CD4-positive, alpha-beta T cell treated with Interleukin-6 at 100 ng/mL for 8 hours (primary cell): ENCODE data around the gene SPART.
"Not testable (repeated sequence)": the region's sequence is repeated elsewhere in the genome, so short reads cannot be mapped to it uniquely, and the experiment has no call there.

Experiments
- DNase-seq: peaks from one replicate; pipeline ENCODE4 v3.0.0-alpha.2; 2020; ENCODE audit warnings: mixed read lengths, low spot score

Gene SPART

DNA sequence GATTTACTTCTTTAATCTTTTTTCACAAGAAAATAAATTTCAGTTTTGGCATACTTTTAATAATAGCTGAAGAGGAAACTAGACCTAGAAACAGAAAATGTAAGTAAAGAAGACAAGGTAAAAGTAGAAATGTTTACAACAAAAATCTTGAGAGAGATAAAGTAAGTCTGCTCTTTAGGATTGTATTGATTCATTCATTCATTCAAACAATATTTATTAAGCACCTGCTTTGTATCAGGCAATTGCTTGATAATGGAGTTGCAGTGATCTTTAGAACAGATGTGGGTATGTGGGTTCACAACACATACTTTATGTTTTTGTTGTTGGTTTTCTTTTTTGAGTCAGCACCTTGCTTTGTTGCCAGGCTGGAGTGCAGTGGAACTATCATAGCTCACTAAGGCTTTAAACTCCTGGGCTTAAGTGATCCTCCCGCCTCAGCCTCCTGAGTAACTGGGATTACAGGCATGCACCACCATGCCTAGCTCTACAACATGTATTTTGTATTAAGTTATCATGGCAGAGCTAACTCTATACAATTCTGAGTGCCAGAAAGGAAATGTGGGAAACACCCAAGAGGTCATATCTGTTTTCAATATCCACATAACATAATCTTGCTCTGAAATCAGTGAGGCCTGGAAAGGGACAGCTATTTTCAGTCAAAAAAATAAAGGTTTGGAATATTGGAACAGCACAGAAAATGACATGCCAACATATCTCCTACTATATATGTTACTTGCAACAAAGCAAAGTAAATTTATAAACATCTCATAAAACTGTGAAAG lies 8.8 kb upstream of the SPART start:
- DNase-seq = no peak

DNA sequence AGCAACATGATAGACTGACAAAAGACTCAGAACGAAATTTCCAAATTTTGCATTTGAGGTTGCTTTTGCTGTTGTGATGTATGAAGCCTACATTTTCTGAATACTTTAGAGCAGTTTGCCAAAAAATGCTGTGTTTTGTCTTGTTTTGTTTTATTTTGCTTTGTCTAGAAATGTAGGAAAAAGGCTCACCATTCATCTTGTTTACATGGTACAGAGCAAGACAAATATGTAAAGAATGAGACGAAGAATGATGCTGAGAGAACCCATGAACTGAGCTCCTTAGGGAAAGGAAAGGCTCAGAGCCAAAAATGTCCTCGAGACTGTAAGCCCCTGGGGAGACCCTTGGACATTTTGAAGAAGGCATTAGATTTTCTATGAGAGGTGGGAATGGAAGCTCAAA lies 6.8 kb upstream of the SPART start:
- DNase-seq = no peak

DNA sequence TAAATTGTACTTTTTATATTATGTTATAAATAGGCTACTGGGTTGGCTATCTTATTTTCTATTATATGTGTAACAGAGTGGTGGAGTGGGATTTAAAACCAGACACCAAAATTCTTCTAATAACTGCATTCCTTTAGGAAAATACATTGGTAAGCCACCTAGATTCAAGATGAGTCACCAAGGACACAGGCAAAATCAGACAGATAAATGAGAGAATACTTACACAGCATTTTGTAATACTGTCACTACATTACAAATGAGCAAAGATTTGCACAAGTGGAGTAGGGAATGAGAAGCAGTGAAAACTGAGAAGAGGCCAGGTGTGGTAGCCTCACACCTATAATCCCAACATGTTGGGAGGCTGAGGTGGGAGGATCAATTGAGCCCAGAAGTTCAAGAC lies 6.2 kb upstream of the SPART start:
- DNase-seq = no peak

- DNase-seq = no peak
Observed at GRCh38 chr13:36347531-36348210, 1.5 kb upstream of the SPART start.

DNA sequence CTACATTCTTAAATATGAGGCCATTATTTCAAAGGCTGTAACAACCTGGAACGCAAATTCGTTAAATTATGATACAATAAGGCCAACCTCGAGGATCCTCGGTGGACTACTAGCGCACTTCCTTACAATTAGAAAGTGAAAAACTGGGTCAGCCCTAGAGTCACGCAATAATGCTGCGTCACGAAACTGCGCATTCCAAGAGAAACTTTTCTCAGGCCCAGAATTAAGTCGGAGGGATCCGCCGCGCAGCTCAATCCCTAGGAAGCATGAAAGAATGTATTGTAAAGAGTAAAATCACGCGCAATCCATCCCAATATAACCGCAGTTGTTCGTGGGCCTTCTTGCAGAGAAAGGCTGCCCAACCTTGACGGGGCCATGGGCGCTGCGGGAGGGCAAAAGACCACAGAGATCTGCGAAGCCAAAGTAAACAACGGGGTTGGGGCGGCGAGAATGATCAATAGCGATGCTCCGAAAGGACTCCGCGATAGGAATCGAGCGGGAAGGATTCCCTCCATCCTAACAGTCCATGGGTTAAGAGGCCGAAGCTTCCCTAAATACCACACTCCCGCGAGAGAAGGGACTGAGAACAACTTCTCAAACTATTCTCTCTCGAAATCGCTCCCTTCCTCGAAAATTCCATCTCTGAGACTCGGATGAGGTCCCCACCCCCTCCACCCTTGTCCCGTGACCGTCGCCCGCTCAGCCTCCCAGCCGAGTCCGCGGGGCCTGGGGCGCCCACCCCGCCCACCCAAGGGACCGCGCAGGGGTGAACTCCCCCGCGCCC lies 564 bp downstream of the SPART start:
- DNase-seq = peak; percentile 24

DNA sequence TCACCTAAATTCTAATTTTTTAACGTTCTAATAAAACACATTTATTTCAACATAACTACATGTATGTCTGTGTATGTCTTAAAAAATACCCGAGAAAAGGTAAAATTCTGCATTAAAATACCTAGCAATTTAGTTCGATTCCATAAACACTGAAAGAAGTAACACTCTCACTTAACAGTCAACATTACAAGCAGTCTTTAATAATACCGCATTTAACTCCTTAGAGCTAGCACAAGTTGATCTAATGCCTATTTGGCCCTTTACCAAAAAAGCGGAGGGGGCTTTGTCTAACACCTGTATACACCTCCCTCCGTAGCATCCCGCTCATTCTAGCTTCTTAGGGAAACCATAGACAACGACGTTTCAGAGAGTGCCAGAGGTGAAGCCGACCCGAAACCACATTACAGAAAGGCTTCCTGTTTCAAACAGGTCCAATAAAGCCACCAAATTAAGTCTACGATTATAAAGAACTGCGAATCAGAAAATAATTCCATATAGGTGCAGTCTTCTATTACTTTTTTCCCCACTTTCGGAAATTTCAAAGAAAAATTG lies 1.2 kb downstream of the SPART start:
- peak; percentile 15 for DNase-seq

GRCh38 chr13:36344173-36344572 lies 2.0 kb downstream of the SPART start:
- no peak for DNase-seq

DNA sequence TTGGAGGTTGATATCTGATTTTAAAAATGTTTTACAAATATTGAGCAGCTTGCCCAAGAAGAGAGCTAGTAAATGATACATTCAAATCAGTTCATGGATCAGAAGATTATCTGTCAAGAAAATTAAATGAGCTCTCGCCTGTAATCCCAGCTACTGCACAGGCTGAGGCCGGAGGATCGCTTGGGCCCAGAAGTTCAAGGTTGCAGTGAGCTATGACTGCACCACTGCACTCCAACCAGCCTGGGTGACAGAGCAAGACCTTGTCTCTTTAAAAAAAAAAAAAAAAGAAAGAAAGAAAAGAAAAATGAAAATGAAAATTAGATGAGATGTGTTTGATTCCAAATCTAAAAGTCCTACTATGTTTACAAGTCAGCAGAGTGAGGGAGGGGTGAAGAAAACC lies 2.4 kb downstream of the SPART start:
- DNase-seq = no peak

- DNase-seq = no peak
Observed at GRCh38 chr13:36342715-36343114, 3.5 kb downstream of the SPART start.

GRCh38 chr13:36341718-36342117 lies 4.5 kb downstream of the SPART start:
- no peak for DNase-seq

DNA sequence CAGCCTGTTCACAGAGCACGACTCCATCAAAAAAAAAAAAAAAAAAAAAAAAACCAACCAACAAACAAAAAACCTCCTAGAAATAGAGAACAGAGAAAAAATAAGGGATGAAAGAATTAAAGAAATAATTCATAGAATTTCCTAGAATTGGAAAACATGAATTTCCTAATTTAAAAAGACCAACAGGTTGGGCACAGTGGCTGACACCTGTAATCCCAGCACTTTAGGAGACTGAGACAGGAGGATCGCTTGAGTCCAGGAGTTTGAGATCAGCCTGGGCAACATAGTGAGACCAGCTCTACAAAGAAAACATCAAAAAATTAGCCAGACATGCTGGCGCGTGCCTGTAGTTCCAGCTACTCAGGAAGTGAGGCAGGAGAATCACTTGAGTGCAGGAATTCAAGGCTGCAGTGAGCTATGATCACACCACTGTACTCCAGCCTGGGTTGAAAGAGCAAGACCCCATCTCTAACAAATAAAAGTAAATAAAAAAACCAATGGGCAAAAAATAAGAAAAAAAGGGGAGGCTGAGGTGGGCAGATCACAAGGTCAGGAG lies 6.5 kb downstream of the SPART start:
- DNase-seq = no peak

- no peak for DNase-seq
Observed at GRCh38 chr13:36337938-36338641, 8.1 kb downstream of the SPART start.

- DNase-seq = no peak
Observed at GRCh38 chr13:36332986-36333385, 13.2 kb downstream of the SPART start.

- not testable (repeated sequence) for DNase-seq
Observed at GRCh38 chr13:36332255-36332654, 13.9 kb downstream of the SPART start.

DNA sequence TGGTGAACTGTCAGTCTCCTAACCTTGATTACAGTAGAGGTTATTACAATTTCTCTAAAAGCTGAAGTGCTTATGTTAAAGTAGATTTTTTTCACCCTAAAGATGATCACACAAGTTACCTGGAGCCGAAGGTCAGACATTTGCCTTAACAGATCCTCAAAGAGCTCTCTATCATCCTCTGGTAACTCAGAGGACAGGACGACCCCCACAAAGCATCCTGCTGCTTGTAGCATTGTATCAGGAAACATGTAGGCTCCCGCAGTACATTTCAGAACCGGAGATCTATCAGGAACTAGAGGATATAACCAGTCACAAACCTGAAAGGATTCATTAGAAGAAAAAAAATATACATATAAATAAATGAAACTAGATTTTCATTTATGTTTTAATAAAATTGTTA lies 14.9 kb downstream of the SPART start:
- no peak for DNase-seq

- DNase-seq = no peak
Observed at GRCh38 chr13:36329361-36329760, 16.8 kb downstream of the SPART start.

DNA sequence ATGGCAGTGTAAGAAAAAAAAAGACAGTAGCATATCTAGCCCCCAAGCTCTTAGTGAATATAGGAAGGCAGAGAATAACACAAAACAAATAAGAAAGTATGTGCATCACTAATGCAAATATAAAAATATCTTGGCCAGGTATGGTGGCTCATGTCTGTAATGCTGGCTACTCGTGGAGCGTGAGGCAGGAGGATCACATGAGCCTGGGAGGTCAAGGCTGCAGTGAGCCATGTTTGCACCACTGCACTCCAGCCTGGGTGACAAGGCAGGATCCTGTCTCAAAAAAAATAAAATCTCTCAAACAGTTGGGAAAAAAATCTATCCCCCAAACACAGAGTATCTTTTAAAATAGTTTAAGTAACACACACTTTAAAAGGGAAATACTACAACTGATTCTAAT lies 17.4 kb downstream of the SPART start:
- no peak for DNase-seq

GRCh38 chr13:36325912-36326311 lies 20.3 kb downstream of the SPART start:
- no peak for DNase-seq

DNA sequence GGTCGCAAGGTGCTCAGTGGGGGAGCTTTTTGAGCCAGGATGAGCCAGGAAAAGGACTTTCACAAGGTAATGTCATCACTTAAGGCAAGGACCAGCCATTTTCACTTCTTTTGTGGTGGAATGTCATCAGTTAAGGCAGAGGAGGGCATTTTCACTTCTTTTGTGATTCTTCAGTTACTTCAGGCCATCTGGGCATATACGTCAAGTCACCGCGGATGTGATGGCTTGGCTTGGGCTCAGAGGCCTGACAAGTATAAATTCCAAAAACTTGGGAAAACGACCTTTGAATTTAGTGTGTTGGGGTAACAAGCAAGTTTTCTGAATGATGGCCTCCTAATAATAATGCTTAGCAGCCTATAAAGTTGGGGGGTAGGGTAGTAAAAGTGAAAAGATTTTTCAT lies 21.3 kb downstream of the SPART start:
- not testable (repeated sequence) for DNase-seq

- no peak for DNase-seq
Observed at GRCh38 chr13:36323951-36324566, 22.1 kb downstream of the SPART start.

DNA sequence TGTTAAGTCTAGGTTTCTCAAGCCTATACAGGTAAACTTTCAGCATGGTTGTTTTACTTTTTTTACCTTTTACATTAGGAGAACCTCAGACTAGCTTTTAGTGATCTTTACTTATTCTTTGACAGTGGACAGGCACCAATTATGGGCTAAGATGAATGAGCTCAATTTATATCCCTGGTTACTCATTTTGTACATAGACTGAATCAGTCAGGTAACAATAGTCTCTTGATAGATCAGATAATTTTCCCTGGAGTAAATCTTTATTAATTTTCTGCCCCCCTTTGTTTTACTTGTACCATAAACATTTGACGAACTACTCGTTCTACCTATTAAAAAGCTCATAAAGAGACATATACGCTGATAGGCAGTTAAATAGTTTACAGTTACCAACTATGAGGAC lies 22.8 kb downstream of the SPART start:
- no peak for DNase-seq
